Esophagus squamous epithelium (tissue), 5 donors: Measurements from ENCODE around the gene BTAF1. TPM values are rescaled to one million over a fixed set of nuclear protein-coding genes. Genes with fewer than 3 reads are reported as not detected.

Experiments
- DNase-seq: peaks from one replicate; lab custom pipeline; 2025; lab: John Stamatoyannopoulos, UW
- H3K27ac ChIP-seq, 4 donors: fragments of 200-600 bp; sonication (generic); one replicate each; pipeline ENCODE4 v1.5.1; 2016 to 2019; ENCODE audit warnings: mild to moderate bottlenecking in 1 of 4
- H3K27me3 ChIP-seq, 4 donors: fragments of 200-600 bp; sonication (generic); 1 replicate in 3 of 4; 2 replicates in 1 of 4; pipeline versions ENCODE4 v1.5.1 to v1.6.0; 2017 to 2021; ENCODE audit warnings: antibody characterized with exemption in 1 of 4
- H3K36me3 ChIP-seq, 3 donors: fragments of 200-600 bp; sonication (generic); one replicate each; pipeline ENCODE4 v1.5.1; 2016 to 2019
- H3K4me1 ChIP-seq, 3 donors: fragments of 200-600 bp; sonication (generic); one replicate each; pipeline ENCODE4 v1.5.1; 2017 to 2019
- H3K4me3 ChIP-seq, 4 donors: fragments of 200-600 bp; sonication (generic); 1 replicate in 3 of 4; 2 replicates in 1 of 4; pipeline ENCODE4 v1.5.1; 2016 to 2019; ENCODE audit warnings: mild to moderate bottlenecking in 2 of 4, moderate library complexity in 1 of 4
- H3K9me3 ChIP-seq, 3 donors: fragments of 200-600 bp; sonication (generic); one replicate each; pipeline ENCODE4 v1.5.1; 2016 to 2019
- POLR2A ChIP-seq, 4 donors: fragments of 450-650 bp; IDR thresholded peaks; one replicate each; pipeline ENCODE4 v1.6.1; 2017; ENCODE audit warnings: antibody characterized with exemption in 4 of 4, mild to moderate bottlenecking in 4 of 4, moderate library complexity in 3 of 4
- WGBS, 2 donors: methylation state at CpG; one replicate each; pipeline ENCODE4 v1.1.5; 2018; 5-methylcytosine and 5-hydroxymethylcytosine counted together
- intact Hi-C: fragments of 100-400 bp; cut with DNase I; formaldehyde crosslinking; loops from one replicate; pipeline ENCODE4 v1.15.0; 2022
- total RNA-seq, 4 donors: library from RNA; depleted of rRNA; stranded (reverse); fragments of >200 nt; gene quantifications; one replicate each; pipeline ENCODE4 v1.1.0, GENCODE V29; 2016
- TF ChIP-seq, protein P1 (sequence below), 6 experiments: fragments of 450-650 bp in 4 of 6; fragments of 200-600 bp in 2 of 6; sonication (generic) in 2 of 6; IDR thresholded peaks; one replicate each; pipeline ENCODE4 v1.5.1; 2016 to 2019; ENCODE audit warnings: antibody characterized with exemption in 6 of 6, mild to moderate bottlenecking in 4 of 6, moderate library complexity in 4 of 6
- donor health status: DM: yes; HTN: yes; CAD: no.

Gene BTAF1
- total RNA-seq, 4 donors from 2014 or later, result 19.0 to 52.8 (median 28.0) TPM

- no peaks in the 10 kb centered on the region for H3K4me1 ChIP-seq
- no peak overlapping the region for H3K27ac ChIP-seq
- no peaks in the 10 kb centered on the region for H3K9me3 ChIP-seq
- intact Hi-C loops, result loop anchor here (10.0 kb wide), 1 partner anchor 469 kb away; no protein-coding TSS in a partner anchor
- DNase-seq, result no peak
- TF ChIP-seq POLR2A (IDR thresholded peaks at IDR 0.05), result no peak
- TF ChIP-seq, protein P1, sequence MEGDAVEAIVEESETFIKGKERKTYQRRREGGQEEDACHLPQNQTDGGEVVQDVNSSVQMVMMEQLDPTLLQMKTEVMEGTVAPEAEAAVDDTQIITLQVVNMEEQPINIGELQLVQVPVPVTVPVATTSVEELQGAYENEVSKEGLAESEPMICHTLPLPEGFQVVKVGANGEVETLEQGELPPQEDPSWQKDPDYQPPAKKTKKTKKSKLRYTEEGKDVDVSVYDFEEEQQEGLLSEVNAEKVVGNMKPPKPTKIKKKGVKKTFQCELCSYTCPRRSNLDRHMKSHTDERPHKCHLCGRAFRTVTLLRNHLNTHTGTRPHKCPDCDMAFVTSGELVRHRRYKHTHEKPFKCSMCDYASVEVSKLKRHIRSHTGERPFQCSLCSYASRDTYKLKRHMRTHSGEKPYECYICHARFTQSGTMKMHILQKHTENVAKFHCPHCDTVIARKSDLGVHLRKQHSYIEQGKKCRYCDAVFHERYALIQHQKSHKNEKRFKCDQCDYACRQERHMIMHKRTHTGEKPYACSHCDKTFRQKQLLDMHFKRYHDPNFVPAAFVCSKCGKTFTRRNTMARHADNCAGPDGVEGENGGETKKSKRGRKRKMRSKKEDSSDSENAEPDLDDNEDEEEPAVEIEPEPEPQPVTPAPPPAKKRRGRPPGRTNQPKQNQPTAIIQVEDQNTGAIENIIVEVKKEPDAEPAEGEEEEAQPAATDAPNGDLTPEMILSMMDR (IDR thresholded peaks at IDR 0.05), result no peak
- no peaks in the 10 kb centered on the region for H3K27me3 ChIP-seq
- H3K4me3 ChIP-seq, result no peak overlapping the region
- peaks cover 0 to 58% (median 0%) of the 10 kb centered on the region in 3 donors for H3K36me3 ChIP-seq
- WGBS, 2 donors, result 100% methylated on average over 1 of the region's 1 CpG
Observed at GRCh38 chr10:91975438-91975837, 51.9 kb downstream of the BTAF1 start.

DNA sequence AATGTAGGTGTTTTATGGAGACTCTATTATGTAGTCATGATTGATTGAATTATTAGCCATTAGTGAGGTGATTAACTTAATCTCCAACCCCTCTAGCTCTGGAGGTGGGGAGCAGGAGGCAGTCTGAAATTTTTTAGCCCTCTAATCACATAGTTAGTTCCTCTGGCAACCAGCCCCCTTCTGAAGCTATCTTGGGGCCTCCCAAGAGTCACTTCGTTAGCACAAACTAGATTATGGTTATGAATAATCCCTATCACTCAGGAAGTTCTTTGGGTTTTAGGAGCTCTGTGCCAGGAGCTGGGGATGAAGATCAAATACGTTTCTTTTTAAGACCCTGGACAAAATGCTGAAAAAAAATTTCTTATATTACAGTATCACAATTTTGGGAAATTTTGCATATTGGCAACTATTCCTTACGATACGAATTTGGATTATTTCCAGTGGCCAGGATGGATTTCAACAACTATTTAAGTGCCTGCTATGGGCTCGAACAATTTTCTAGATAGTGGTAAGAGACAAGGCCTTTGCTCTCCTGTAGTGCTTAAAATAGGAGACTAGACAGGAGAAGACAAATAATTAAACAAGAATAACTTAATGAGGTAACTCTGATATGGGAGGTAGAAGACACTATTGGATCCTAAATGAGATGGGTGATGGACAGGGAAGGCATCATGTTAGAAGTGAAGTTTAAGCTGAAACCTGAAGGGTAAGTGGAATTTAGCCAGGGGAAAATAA lies 52.9 kb downstream of the BTAF1 start:
- no peak for DNase-seq
- H3K36me3 ChIP-seq, result peaks cover 0 to 60% (median 0%) of the 10 kb centered on the region in 3 donors
- intact Hi-C loops, result loop anchor here (10.0 kb wide), 1 partner anchor 468 kb away; no protein-coding TSS in a partner anchor
- H3K4me1 ChIP-seq, result no peaks in the 10 kb centered on the region
- WGBS, 2 donors, result 84 to 93% methylated on average over 5 of the region's 5 CpGs
- no peak for TF ChIP-seq POLR2A (IDR thresholded peaks at IDR 0.05)
- TF ChIP-seq, protein P1 (IDR thresholded peaks at IDR 0.05), result no peak
- no peak overlapping the region for H3K27ac ChIP-seq
- no peak overlapping the region for H3K4me3 ChIP-seq
- no peaks in the 10 kb centered on the region for H3K27me3 ChIP-seq
- H3K9me3 ChIP-seq, result no peaks in the 10 kb centered on the region

- H3K27me3 ChIP-seq, result no peaks in the 10 kb centered on the region
- H3K4me1 ChIP-seq, result no peaks in the 10 kb centered on the region
- no peak overlapping the region for H3K4me3 ChIP-seq
- peaks cover 0 to 60% (median 7%) of the 10 kb centered on the region in 3 donors for H3K36me3 ChIP-seq
- DNase-seq, result no peak
- WGBS, 2 donors, result 85 to 93% methylated on average over 2 of the region's 2 CpGs
- H3K9me3 ChIP-seq, result no peaks in the 10 kb centered on the region
- no peak overlapping the region for H3K27ac ChIP-seq
- intact Hi-C loops, result loop anchor here (10.0 kb wide), 1 partner anchor 467 kb away; no protein-coding TSS in a partner anchor
- TF ChIP-seq POLR2A (IDR thresholded peaks at IDR 0.05), result no peak
- TF ChIP-seq, protein P1 (IDR thresholded peaks at IDR 0.05), result no peak
Observed at GRCh38 chr10:91977491-91977890, 53.9 kb downstream of the BTAF1 start.

DNA sequence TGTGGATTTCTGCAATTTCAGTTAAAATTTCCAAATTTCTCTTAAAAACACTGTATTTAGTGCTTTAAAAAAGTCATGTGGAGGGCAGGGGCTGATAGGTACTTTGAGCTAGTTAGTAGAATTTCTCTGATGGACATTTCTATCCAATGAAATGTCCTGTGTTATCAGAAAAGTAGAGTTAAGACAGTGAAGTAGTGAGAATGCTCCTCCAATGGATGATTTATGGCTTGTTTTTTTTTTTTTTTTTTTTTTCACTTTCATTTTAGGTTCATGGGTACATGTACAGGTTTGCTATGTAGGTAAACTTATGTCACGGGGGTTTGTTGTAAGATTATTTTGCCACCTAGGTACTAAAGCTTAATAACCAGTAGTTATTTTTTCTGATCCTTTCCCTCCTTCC lies 55.0 kb downstream of the BTAF1 start:
- 94 to 100% methylated on average over 1 of the region's 1 CpG for WGBS, 2 donors
- Histone ChIP-seq H3K27me3 (no peaks in the 10 kb centered on the region), H3K9me3 (no peaks in the 10 kb centered on the region), H3K27ac (no peak overlapping the region), H3K4me1 (no peaks in the 10 kb centered on the region), H3K4me3 (no peak overlapping the region), H3K36me3 (peaks cover 6 to 60% (median 10%) of the 10 kb centered on the region in 3 donors)
- no peak for DNase-seq
- TF ChIP-seq, protein P1 (IDR thresholded peaks at IDR 0.05), result no peak
- no peak for TF ChIP-seq POLR2A (IDR thresholded peaks at IDR 0.05)
- intact Hi-C loops, result loop anchor here (10.0 kb wide), 1 partner anchor 466 kb away; no protein-coding TSS in a partner anchor

DNA sequence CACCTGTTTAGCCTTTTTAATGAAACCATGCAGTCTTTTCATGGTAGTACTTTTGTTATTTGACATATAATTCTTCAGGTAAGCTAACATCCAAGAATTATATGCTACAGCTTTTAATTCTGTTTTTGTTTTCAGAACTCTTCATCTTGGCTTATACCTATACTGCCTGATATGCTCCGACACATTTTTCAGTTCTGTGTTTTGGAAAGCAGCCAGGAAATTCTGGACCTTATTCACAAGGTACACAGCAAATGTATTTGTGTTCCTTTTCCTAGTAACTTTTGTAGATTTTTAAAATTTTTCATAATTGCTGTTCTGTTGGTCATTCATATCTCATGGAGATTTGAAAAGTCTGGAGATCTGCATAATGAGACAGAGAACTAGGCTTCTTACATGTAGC lies 56.7 kb downstream of the BTAF1 start:
- Histone ChIP-seq H3K4me3 (no peak overlapping the region), H3K27ac (no peak overlapping the region), H3K9me3 (no peaks in the 10 kb centered on the region), H3K36me3 (peaks cover 6 to 77% (median 15%) of the 10 kb centered on the region in 3 donors), H3K4me1 (no peaks in the 10 kb centered on the region), H3K27me3 (no peaks in the 10 kb centered on the region)
- intact Hi-C loops, result no loop called here
- WGBS, 2 donors, result 56 to 64% methylated on average over 1 of the region's 1 CpG
- DNase-seq, result no peak
- TF ChIP-seq, protein P1 (IDR thresholded peaks at IDR 0.05), result no peak
- no peak for TF ChIP-seq POLR2A (IDR thresholded peaks at IDR 0.05)
